ENCODE measurements around the gene ADORA3. TPM values are rescaled to one million over a fixed set of nuclear protein-coding genes. Genes with fewer than 3 reads are reported as not detected.

ADORA3 gene
- polyA plus RNA-seq, 1 experiment: not detected

DNA sequence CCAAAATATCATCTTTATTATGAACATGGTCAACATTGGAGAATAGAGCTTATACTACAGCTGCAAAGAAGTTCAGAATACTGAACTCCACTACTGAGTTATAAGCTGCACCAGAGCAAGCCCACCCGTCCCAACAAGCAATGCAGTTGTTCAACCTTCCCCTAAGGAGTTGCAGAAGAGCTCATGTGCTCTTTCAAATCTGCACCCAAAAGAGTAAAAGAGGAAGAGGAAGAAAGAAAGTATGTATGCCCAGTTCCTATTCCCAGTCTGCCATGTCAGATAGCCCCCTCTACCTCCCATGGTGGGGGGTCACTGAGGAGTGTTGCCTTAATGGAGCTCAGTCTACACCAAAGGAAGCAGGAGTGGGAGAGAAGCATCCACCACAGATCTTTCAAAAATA, 22.8 kb downstream of the ADORA3 start:
- CTCF ChIA-PET: interaction anchor here (0.6 to 5.6 kb wide), 19 partner anchors 10 to 889 kb away, joined by 3 to 133 read pairs (median 5); partner anchors contain the start of gene INKA2

GRCh38 chr1:111476761-111477309, 26.6 kb downstream of the ADORA3 start:
- ChIA-PET POLR2A (no interaction called here), CTCF (interaction anchor here (0.6 to 2.0 kb wide), 5 partner anchors 181 to 605 kb away, joined by 3 to 10 read pairs (median 3); no protein-coding TSS in a partner anchor)
- Histone ChIP-seq H3K27me3 (ENCODE audit: control insufficient read depth, insufficient read depth, low read length) (no peaks in the 10 kb centered on the region), H3K27ac (ENCODE audit: low read depth, low read length) (no peak overlapping the region), H3K4me3 (ENCODE audit: low read depth, low read length) (no peak overlapping the region), H3K9me3 (ENCODE audit: control insufficient read depth, insufficient read depth, low read length) (no peaks in the 10 kb centered on the region)
- DNase-seq (ENCODE audit: low read depth, low spot score): no peak
- no peak for TF ChIP-seq CTCF (IDR thresholded peaks at IDR 0.05; ENCODE audit: low read depth, low read length)

More for the DNA sequence above, 22.8 kb downstream of the ADORA3 start:
- Histone ChIP-seq H3K27me3 (ENCODE audit: control insufficient read depth, insufficient read depth, low read length) (no peaks in the 10 kb centered on the region), H3K27ac (ENCODE audit: low read depth, low read length) (no peak overlapping the region), H3K9me3 (ENCODE audit: control insufficient read depth, insufficient read depth, low read length) (no peaks in the 10 kb centered on the region), H3K4me3 (ENCODE audit: low read depth, low read length) (no peak overlapping the region)
- POLR2A ChIA-PET: no interaction called here
- TF ChIP-seq CTCF (IDR thresholded peaks at IDR 0.05; ENCODE audit: low read depth, low read length): no peak
- no peak for DNase-seq (ENCODE audit: low read depth, low spot score)

DNA sequence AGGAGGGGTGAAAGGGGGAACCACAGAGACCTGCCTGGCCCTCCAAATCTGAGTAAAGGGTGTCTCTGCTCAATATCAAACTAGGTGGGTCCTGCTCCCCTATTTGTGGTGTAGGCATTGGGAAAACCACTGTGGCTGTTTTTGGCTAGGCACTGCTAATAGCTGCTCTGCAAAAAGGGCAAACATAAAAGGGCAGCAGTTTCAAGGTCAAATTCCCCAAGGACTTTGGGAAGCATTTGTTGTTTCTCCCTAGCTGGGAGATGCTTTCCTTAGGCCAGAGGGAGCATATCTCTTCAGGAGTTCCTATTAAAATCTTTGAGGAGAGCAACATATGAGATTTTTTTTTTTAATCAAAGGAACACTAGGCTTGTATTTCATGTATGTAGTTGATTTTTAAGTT, 27.2 kb downstream of the ADORA3 start:
- no peaks in the 10 kb centered on the region for H3K9me3 ChIP-seq (ENCODE audit: control insufficient read depth, insufficient read depth, low read length)
- DNase-seq (ENCODE audit: low read depth, low spot score): no peak
- no peak for TF ChIP-seq CTCF (IDR thresholded peaks at IDR 0.05; ENCODE audit: low read depth, low read length)
- no peak overlapping the region for H3K27ac ChIP-seq (ENCODE audit: low read depth, low read length)
- H3K27me3 ChIP-seq (ENCODE audit: control insufficient read depth, insufficient read depth, low read length): no peaks in the 10 kb centered on the region
- CTCF ChIA-PET: interaction anchor here (0.7 to 2.0 kb wide), 4 partner anchors 182 to 604 kb away, joined by 3 to 10 read pairs (median 4); no protein-coding TSS in a partner anchor
- no peak overlapping the region for H3K4me3 ChIP-seq (ENCODE audit: low read depth, low read length)
- POLR2A ChIA-PET: no interaction called here

GRCh38 chr1:111475701-111476100, 27.7 kb downstream of the ADORA3 start:
- Histone ChIP-seq H3K27ac (ENCODE audit: low read depth, low read length) (no peak overlapping the region), H3K27me3 (ENCODE audit: control insufficient read depth, insufficient read depth, low read length) (no peaks in the 10 kb centered on the region), H3K4me3 (ENCODE audit: low read depth, low read length) (no peak overlapping the region), H3K9me3 (ENCODE audit: control insufficient read depth, insufficient read depth, low read length) (no peaks in the 10 kb centered on the region)
- no peak for TF ChIP-seq CTCF (IDR thresholded peaks at IDR 0.05; ENCODE audit: low read depth, low read length)
- ChIA-PET POLR2A (interaction anchor here (1.0 kb wide), 1 partner anchor 12 kb away, joined by 3 read pairs; no protein-coding TSS in a partner anchor), CTCF (interaction anchor here (1.0 to 2.0 kb wide), 2 partner anchors 294 kb away, joined by 3 to 10 read pairs; no protein-coding TSS in a partner anchor)
- DNase-seq (ENCODE audit: low read depth, low spot score): no peak

DNA sequence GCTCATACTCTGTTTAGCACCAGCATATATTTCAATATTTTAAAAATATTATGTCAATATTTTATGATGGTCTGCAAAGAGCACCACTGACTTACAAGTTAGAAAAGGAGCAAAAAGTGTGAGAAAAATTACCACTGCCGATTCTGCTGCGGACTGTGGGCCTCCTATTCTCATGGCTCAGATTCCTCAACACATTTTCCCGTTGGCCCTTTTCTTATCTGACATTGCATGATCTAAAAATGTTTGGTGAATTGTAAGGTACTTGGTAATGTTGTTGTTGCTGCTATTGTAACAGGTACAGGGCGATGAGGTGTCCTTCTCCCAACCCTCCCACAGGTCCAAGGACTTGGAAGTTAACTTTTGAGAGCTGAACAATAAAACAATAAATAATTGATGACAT, 28.9 kb downstream of the ADORA3 start:
- Histone ChIP-seq H3K27me3 (ENCODE audit: control insufficient read depth, insufficient read depth, low read length) (no peaks in the 10 kb centered on the region), H3K4me3 (ENCODE audit: low read depth, low read length) (no peak overlapping the region), H3K27ac (ENCODE audit: low read depth, low read length) (no peak overlapping the region), H3K9me3 (ENCODE audit: control insufficient read depth, insufficient read depth, low read length) (no peaks in the 10 kb centered on the region)
- no peak for DNase-seq (ENCODE audit: low read depth, low spot score)
- ChIA-PET CTCF (interaction anchor here (0.5 to 1.6 kb wide), 4 partner anchors 33 to 314 kb away, joined by 3 to 9 read pairs (median 3); no protein-coding TSS in a partner anchor), POLR2A (interaction anchor here (1.0 kb wide), 1 partner anchor 11 kb away, joined by 3 read pairs; no protein-coding TSS in a partner anchor)
- TF ChIP-seq CTCF (IDR thresholded peaks at IDR 0.05; ENCODE audit: low read depth, low read length): no peak

All from AG04450 (cell line).